Chondrocyte (in vitro differentiated cells): Measurements from ENCODE around the gene CHRNA4. TPM values are rescaled to one million over a fixed set of nuclear protein-coding genes. Genes with fewer than 3 reads are reported as not detected.

ENCODE experiments used
- DNase-seq: peaks from one replicate; pipeline ENCODE4 v3.0.0; 2021; ENCODE audit warnings: mixed read lengths, low spot score
- H3K27ac Mint-ChIP-seq: one replicate; pipeline ENCODE4 v1.8.0; 2021; ENCODE audit warnings: mild to moderate bottlenecking, moderate library complexity, mixed read lengths; ENCODE audit not compliant: unreplicated experiment
- H3K27me3 Mint-ChIP-seq: 2 replicates; pipeline ENCODE4 v1.8.0; 2021; ENCODE audit warnings: low read depth, mixed read lengths
- H3K36me3 Mint-ChIP-seq: 2 replicates; pipeline ENCODE4 v1.8.0; 2021; ENCODE audit warnings: low read depth, mixed read lengths
- H3K4me1 Mint-ChIP-seq: 2 replicates; pipeline ENCODE4 v1.8.0; 2021; ENCODE audit warnings: low read depth, mild to moderate bottlenecking, mixed read lengths
- H3K4me3 Mint-ChIP-seq: one replicate; pipeline ENCODE4 v1.8.0; 2021; ENCODE audit warnings: mild to moderate bottlenecking, moderate library complexity, mixed read lengths; ENCODE audit not compliant: unreplicated experiment
- H3K9me3 Mint-ChIP-seq: 2 replicates; pipeline ENCODE4 v1.8.0; 2021; ENCODE audit warnings: low read depth, mixed read lengths
- CTCF ChIP-seq: fragments of 200-600 bp; sonication (generic); IDR thresholded peaks from 2 replicates; pipeline ENCODE4 v1.5.0; 2021; ENCODE audit warnings: antibody characterized with exemption, mild to moderate bottlenecking, moderate library complexity
- total RNA-seq: library from RNA; stranded (reverse); gene quantifications from 3 replicates; pipeline ENCODE4 v1.2.1, GENCODE V29; 2021

Gene CHRNA4
- total RNA-seq, 1 donor from 2014 or later, result not detected

GRCh38 chr20:63375438-63375837, 14.3 kb upstream of the CHRNA4 start:
- no peak for DNase-seq
- no peak overlapping the region for H3K4me3 Mint-ChIP-seq
- TF ChIP-seq CTCF, result no peak
- H3K27me3 Mint-ChIP-seq, result peaks cover 48% of the 10 kb centered on the region
- peaks cover 3% of the 10 kb centered on the region for H3K4me1 Mint-ChIP-seq
- no peaks in the 10 kb centered on the region for H3K36me3 Mint-ChIP-seq
- no peaks in the 10 kb centered on the region for H3K9me3 Mint-ChIP-seq
- no peak overlapping the region for H3K27ac Mint-ChIP-seq

- H3K4me1 Mint-ChIP-seq, result peaks cover 3% of the 10 kb centered on the region
- H3K36me3 Mint-ChIP-seq, result no peaks in the 10 kb centered on the region
- H3K27ac Mint-ChIP-seq, result no peak overlapping the region
- peaks cover 47% of the 10 kb centered on the region for H3K27me3 Mint-ChIP-seq
- no peak for TF ChIP-seq CTCF
- H3K4me3 Mint-ChIP-seq, result no peak overlapping the region
- H3K9me3 Mint-ChIP-seq, result no peaks in the 10 kb centered on the region
- DNase-seq, result no peak
Observed at GRCh38 chr20:63374504-63374903, 13.4 kb upstream of the CHRNA4 start.

GRCh38 chr20:63373996-63374395, 12.8 kb upstream of the CHRNA4 start:
- DNase-seq, result no peak
- H3K36me3 Mint-ChIP-seq, result no peaks in the 10 kb centered on the region
- H3K4me3 Mint-ChIP-seq, result no peak overlapping the region
- peaks cover 3% of the 10 kb centered on the region for H3K4me1 Mint-ChIP-seq
- H3K27ac Mint-ChIP-seq, result no peak overlapping the region
- H3K9me3 Mint-ChIP-seq, result no peaks in the 10 kb centered on the region
- H3K27me3 Mint-ChIP-seq, result peaks cover 48% of the 10 kb centered on the region
- TF ChIP-seq CTCF, result no peak

GRCh38 chr20:63372971-63373885, 12.1 kb upstream of the CHRNA4 start:
- DNase-seq, result no peak
- H3K27me3 Mint-ChIP-seq, result peaks cover 42% of the 10 kb centered on the region
- H3K9me3 Mint-ChIP-seq, result no peaks in the 10 kb centered on the region
- TF ChIP-seq CTCF, result no peak
- H3K4me3 Mint-ChIP-seq, result no peak overlapping the region
- H3K27ac Mint-ChIP-seq, result no peak overlapping the region
- H3K36me3 Mint-ChIP-seq, result no peaks in the 10 kb centered on the region
- H3K4me1 Mint-ChIP-seq, result peaks cover 3% of the 10 kb centered on the region

- TF ChIP-seq CTCF, result no peak
- H3K27me3 Mint-ChIP-seq, result peaks cover 42% of the 10 kb centered on the region
- H3K27ac Mint-ChIP-seq, result no peak overlapping the region
- H3K36me3 Mint-ChIP-seq, result no peaks in the 10 kb centered on the region
- no peaks in the 10 kb centered on the region for H3K4me1 Mint-ChIP-seq
- DNase-seq, result no peak
- H3K4me3 Mint-ChIP-seq, result no peak overlapping the region
- H3K9me3 Mint-ChIP-seq, result no peaks in the 10 kb centered on the region
Observed at GRCh38 chr20:63371291-63371865, 10.2 kb upstream of the CHRNA4 start.
